GM12864 (cell line): ENCODE data around the gene CA10.

Experiments used
- DNase-seq: peaks from one replicate; pipeline ENCODE4 v3.0.0-alpha.2; 2011; ENCODE audit warnings: low read depth
- H3K4me3 ChIP-seq: 2 replicates; pipeline ENCODE4 v1.5.1; 2011; ENCODE audit warnings: mild to moderate bottlenecking, low read depth, low read length, control low read depth
- TF ChIP-seq, protein P1 (sequence below): IDR thresholded peaks from 2 replicates; pipeline ENCODE4 v1.5.1; 2011; ENCODE audit warnings: low read depth, mild to moderate bottlenecking, moderate library complexity, low read length, control low read depth, inconsistent platforms; ENCODE audit errors: missing control alignments

CA10 gene

DNA sequence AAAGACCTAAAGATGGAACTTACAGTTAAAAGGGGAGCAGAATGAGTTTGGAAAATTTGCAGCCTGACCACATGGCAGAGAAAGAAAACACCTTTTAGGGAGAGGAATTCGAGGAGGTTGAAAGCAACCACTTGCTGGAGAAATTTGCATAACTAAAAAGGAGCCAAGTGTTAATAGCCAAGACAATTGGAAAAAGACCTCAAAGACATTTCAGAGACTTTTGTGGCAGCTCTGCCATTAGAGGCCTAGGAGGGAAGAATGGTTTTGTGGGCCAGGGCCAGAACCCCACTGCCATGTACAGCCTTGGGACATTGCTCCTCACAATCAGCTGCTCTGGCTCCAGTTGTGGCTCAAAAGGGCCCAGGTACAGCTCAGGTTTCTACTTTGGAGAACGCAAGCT lies 559.7 kb downstream of the CA10 start:
- no peak for DNase-seq
- H3K4me3 ChIP-seq = no peak overlapping the region
- TF ChIP-seq, protein P1, sequence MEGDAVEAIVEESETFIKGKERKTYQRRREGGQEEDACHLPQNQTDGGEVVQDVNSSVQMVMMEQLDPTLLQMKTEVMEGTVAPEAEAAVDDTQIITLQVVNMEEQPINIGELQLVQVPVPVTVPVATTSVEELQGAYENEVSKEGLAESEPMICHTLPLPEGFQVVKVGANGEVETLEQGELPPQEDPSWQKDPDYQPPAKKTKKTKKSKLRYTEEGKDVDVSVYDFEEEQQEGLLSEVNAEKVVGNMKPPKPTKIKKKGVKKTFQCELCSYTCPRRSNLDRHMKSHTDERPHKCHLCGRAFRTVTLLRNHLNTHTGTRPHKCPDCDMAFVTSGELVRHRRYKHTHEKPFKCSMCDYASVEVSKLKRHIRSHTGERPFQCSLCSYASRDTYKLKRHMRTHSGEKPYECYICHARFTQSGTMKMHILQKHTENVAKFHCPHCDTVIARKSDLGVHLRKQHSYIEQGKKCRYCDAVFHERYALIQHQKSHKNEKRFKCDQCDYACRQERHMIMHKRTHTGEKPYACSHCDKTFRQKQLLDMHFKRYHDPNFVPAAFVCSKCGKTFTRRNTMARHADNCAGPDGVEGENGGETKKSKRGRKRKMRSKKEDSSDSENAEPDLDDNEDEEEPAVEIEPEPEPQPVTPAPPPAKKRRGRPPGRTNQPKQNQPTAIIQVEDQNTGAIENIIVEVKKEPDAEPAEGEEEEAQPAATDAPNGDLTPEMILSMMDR = no peak

DNA sequence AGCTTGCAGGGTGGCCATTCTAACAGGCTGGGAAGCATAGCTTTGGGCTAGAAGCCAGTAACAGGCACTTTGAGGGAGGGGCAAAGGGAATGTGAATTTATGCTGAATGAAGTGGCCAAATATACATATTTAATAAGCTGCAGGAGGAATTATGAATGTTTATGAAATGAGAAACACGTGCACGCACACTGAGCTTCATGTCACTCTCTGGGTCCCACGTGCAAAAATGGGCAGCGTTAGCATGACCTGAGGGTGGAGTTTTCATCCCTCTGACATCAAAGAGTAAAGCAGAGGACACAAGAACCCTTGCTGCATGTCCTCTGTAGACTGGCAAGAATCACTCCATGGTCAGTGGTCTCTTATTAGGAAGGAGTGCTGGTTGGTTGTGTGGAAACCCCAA lies 561.2 kb downstream of the CA10 start:
- TF ChIP-seq, protein P1 = no peak
- no peak overlapping the region for H3K4me3 ChIP-seq
- no peak for DNase-seq

DNA sequence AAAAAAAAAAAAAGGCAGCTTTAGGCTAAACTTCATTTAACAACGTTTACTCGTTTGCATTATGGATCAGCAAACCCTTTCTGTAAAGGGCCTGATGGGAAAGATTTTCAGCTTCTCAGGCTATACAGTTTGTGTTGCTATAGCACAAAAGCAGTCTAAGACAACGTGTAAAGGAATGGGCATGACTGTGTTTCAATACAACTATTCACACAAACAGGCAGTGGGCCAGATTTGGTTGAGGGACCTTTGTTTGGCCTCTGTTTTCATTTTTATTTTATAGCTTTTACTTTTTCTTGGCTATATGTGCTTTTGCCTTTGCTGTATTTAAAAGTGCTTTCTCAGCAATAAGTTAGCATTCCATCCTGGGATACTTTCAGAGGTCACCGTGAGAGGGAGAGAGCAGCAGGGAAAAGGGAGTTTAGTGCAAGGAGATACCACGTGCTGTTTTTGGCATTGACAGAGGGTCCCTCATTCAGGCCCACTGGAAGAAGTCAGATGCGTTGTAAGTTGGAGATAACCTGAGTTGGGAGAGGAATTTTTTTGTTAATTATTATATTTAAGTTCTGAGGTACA lies 562.6 kb downstream of the CA10 start:
- TF ChIP-seq, protein P1 = no peak
- no peak overlapping the region for H3K4me3 ChIP-seq
- no peak for DNase-seq

DNA sequence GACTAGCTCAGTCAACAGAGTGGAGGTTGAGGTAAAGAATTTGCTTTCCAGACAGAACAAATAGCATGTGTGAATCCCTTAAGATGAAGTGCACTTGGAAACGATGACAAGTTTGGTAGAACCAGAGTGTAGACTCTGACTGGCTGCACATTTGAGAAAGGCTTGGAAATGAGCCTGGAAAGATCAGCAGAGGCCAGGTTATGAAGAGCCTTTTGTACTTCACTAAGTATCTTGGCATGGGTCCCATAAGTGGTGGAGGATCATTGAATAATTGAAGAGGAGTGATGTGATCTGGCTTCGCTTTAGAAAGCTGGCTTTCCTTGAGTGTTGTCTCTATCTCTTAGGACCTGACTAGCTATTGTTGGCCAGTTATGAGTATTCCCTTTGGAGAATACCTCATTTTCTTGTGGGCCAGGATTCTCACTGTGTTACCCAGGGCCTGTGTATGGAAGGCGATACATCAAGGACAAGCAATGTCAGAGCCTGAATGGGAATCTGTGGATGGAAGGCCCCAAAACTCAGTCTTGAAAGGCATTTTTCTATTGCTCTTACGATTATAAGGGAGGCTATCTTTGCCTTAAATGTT lies 568.4 kb downstream of the CA10 start:
- H3K4me3 ChIP-seq = no peak overlapping the region
- no peak for DNase-seq
- TF ChIP-seq, protein P1 = no peak

DNA sequence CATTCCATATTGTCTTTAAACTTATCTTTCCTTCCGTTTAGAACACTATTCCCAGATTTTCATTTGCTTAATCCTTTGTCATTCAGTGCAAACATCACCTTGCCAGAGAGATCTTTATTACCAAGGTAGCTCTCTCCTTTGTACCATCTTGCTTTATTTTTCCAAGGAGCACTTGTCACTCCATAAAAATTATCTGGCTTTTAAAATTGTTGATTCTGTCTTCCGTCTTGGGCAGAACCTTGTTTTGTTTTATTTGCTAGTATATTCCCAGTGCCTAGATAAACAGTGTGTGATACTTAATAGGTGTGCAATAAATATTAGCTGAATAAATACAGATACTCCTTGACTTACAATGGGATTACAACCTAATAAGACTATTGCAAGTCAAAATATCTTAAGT lies 570.5 kb downstream of the CA10 start:
- DNase-seq = no peak
- TF ChIP-seq, protein P1 = no peak
- no peak overlapping the region for H3K4me3 ChIP-seq

DNA sequence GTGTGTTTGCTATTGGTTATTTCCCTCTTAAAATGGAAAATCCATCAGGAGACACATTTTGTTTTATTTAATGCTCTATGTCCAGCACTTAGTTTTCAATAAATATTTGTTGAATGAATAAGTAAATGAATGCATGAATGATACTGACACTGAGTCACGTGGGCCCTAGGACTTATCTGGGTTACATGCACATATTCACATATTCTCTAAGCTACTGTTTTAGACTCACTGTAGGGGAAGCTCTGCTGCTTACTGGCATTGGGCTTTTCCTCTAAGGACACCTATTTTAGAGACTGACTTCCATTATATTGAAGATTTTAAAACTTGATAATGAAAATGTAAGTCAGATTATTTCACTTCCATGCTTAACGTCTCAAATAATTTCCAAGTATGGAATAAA lies 571.0 kb downstream of the CA10 start:
- DNase-seq = no peak
- TF ChIP-seq, protein P1 = no peak
- no peak overlapping the region for H3K4me3 ChIP-seq

DNA sequence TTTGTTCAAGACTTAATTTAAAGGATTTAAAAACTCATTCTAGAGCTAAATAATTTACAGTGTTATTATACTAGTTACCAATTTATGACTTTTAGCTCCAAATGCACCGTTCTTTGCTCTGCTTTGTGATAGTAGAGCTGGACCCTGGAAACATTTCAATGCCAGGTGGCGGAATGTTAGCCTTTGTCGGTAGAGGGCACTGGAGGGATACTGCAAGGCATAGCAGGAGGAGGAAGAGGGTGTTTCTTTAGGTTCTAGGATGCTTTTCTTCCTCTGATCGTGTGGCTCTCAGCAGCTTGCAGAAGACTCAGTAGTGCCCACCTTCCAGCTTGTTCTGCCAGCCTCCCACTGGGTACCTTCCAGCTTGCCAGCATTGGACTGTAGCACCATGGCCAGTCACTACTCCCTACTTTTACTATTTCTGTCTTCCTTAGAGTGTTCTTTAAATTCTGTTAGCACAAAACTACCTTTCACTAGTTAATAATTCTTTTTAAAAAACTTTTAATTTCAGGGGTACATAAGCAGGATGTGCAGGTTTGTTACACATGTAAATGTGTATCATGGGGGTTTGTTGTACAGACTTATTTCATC lies 572.9 kb downstream of the CA10 start:
- TF ChIP-seq, protein P1 = peak; percentile 57
- DNase-seq = no peak
- H3K4me3 ChIP-seq = no peak overlapping the region
